GM12875 (cell line): ENCODE data around the gene SRP14.

Experiments
- H3K4me3 ChIP-seq: one replicate; pipeline ENCODE4 v1.5.1; 2011; ENCODE audit warnings: low read depth, low read length, control low read depth
- CTCF ChIP-seq: IDR thresholded peaks from 2 replicates; pipeline ENCODE4 v1.5.1; 2011; ENCODE audit warnings: low read depth, mild to moderate bottlenecking, control low read depth, inconsistent platforms, low read length, moderate library complexity, borderline replicate concordance; ENCODE audit not compliant: insufficient read depth

SRP14 gene

DNA sequence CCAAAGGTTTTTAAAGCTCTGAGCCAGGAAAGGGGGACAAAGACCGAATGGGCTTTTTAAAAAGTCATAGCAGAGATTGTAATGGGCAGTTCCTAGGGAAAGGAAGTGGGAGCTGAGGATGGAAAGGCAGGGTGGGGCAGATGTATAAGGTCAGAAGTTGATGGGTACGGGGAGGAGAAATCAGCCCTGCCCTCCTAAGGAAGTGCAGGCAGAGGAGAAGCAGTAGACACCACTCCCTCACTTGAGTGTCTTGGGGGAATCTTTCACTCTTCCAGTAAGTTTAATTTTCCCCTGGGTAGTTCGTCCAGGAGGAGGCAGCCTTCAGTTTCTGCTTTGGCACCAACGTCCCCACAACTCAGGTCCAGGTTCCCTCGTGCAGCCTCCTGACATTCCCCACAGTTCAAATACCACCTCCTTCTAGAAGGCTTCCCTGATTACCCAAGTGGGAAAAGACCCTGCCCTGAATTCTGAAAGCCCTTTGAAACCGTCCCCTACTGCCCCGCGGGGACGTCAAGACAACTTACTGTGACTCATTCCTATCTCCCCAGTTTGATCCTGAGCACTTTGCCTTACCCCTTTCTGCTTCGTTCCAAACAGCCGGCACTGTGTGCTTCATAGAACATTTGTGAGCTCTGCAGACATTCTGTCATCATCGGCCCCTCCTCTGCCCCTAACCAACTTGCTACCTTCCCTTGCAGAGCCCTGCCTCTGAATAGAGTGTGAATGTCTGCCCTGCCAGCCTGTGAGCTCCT lies 14.3 kb upstream of the SRP14 start:
- H3K4me3 ChIP-seq, result no peak overlapping the region
- no peak for TF ChIP-seq CTCF

- no peak overlapping the region for H3K4me3 ChIP-seq
- no peak for TF ChIP-seq CTCF
Observed at GRCh38 chr15:40052604-40053003, 13.6 kb upstream of the SRP14 start.

GRCh38 chr15:40051616-40052415 lies 12.8 kb upstream of the SRP14 start:
- TF ChIP-seq CTCF, result no peak
- no peak overlapping the region for H3K4me3 ChIP-seq

- TF ChIP-seq CTCF, result no peak
- H3K4me3 ChIP-seq, result no peak overlapping the region
Observed at GRCh38 chr15:40050788-40051470, 11.9 kb upstream of the SRP14 start.

GRCh38 chr15:40048926-40049475 lies 10.0 kb upstream of the SRP14 start:
- H3K4me3 ChIP-seq, result no peak overlapping the region
- no peak for TF ChIP-seq CTCF

- H3K4me3 ChIP-seq, result no peak overlapping the region
- no peak for TF ChIP-seq CTCF
Observed at GRCh38 chr15:40048211-40048792, 9.3 kb upstream of the SRP14 start.
